Activated CD4-positive, alpha-beta T cell treated with anti-CD3 and anti-CD28 coated beads for 1 hour (primary cell): ENCODE data around the gene CIROP.

Experiments
- DNase-seq: peaks from one replicate; pipeline ENCODE4 v3.0.0-alpha.2; 2020

The CIROP gene

DNA sequence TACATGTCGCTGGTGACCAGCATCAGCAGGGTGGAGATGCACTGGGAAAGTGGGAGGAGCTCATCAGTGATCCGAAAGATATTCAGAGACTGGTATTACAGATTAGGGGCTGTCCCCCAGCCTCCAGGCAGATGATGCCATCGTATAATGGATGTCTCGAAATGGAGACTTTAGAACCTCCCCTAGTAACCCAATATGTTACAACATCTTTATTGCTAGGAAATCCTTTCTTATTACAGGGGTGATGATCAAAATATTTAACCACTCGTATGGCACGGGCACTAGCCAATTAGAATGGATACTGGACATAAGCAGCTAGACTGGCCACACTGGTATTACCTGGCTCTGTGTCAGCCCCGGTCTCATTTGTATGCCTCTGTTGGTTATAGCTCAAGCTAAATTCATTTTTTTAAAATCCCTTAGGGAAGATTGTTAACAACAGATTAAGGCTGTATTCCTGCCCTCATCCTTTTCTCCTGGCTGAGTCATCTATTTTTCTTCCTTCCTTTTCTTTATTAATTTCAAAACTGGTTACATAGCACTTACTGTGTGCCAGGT lies 25.0 kb upstream of the CIROP start:
- no peak for DNase-seq

DNA sequence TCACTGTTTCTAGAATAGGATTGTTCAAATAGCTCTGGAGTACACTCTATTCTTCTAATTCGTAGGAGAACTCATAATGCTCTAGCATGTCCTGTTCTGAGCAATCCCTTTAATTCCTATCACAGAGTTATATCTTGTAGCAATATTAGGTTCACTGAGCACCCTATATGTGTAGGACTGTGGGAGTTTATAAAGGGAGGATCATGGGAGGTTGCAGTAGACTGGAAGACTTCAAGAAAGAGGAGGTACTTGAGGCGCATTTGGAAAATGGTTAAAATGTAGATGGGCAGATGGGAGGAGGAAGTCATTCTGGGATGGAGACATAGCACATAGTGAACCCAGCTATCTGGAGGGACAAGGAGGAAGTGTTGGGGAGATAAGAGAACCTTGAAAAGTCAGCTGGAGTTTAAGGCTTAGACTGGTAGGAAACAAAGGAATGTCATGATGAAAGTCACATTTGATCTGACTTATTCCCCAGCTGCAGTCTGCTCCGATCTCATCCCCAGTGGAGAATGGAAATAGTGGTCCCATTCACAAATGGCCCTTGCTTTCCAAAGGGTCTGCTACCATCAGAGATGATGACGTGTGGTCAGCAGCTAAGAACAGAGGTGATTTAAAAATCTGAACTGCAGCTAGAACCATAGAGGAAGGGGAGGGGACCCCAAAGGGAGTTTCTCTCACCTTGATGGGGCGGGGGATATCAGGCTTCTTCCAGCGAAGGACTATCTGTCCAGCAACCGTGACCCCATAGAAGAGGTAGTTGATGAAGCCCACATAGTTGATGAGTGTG lies 24.4 kb upstream of the CIROP start:
- no peak for DNase-seq

DNA sequence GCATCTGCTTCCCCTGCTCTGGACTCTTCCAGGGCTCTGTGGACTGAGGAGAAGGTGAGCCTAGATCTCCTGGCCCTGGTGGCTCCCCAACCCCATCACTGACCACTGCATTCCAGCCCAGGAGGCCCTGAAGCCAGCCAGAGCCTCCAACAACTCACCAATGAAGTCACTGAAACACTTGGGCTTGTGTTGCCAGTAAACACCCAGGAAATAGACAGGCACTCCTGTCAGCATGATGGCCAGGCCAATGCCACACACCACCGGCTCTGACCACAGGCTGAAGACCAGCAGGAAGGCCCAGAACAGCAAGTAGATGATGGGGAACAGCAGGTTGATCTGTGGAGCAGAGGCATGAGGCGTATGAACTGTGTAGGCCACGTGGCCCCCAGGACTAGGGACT lies 23.1 kb upstream of the CIROP start:
- DNase-seq, result no peak

DNA sequence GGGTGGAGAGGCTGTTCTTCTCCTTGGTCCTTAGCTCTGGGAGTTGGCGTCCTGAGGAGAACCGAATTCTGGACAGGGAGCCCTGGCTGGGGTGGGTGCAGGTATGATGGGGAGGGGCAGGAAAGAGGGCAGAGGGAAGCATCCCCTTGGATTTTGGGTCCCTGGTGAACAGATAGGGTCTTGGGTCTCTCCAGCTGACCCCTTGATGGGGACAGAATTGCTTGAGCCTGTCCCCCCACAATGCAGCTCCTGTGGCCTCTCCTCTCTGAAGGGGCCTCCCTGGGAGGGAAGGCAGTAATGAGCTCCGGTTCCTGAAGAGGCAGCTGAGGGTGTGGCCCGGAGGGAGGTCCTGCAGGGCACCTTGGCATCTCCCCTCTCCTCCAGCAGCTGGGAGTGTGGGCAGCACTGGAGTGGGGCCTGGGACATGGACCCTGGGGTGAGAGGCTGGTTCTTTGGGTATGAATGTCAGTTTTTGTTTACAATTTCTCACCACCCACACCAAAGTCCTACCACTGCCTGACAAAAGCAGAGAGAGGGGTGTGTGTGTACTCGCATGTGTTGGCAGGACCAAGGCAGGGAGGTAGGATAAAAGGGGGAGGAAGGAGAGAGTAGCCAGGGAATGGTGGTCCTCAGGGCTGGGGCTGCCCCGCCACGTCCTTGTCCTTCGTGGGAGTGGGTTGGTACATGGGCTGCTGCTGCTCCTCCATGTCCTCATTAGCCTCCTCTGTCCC lies 21.9 kb upstream of the CIROP start:
- no peak for DNase-seq

DNA sequence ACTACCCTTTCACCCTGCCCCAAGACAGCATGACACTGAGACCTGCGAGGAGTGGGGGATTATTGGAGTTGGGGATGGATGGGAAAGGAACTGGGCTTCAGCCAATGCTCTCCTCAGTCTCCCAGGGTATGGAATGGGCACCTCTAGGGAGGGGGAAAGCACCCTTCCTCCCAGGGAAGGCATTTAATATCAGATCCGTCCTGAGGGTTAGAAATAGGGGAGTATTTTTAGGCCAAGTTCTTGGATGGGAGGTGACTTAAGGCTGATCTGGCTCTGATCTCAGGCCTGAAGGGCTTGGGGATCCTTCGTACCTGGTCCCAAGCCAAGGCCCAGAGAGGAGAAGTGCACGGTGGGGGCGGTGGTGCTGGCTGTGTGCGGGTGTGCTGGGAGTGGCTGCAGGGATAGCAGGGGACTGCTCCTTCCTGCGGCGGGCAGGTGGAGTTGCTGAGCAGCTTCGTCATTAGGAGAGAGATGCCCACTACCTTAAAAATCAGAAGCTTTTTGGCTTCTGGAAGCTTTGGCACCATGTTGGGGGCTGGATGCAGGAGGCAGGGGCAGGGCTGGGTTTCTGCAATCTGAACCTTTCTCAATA lies 21.2 kb upstream of the CIROP start:
- no peak for DNase-seq

DNA sequence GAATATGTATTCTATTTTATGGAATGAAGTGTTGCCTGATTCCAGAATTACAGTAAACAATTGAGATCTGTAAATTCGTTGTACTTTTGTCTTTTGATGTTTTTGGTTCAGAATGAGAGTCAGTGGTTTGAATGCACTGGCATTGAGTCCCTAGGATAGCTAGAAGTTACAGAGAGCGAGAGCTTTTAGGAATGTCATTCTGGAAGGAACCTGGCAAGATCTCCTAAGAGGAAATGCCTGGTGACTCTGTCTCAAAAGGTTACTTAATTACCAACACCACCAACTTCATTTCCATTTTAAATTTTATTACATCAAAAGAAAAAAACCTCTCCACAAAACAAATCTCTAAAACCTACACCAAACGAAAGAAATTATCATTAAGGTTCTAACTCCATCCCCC lies 20.2 kb upstream of the CIROP start:
- no peak for DNase-seq

DNA sequence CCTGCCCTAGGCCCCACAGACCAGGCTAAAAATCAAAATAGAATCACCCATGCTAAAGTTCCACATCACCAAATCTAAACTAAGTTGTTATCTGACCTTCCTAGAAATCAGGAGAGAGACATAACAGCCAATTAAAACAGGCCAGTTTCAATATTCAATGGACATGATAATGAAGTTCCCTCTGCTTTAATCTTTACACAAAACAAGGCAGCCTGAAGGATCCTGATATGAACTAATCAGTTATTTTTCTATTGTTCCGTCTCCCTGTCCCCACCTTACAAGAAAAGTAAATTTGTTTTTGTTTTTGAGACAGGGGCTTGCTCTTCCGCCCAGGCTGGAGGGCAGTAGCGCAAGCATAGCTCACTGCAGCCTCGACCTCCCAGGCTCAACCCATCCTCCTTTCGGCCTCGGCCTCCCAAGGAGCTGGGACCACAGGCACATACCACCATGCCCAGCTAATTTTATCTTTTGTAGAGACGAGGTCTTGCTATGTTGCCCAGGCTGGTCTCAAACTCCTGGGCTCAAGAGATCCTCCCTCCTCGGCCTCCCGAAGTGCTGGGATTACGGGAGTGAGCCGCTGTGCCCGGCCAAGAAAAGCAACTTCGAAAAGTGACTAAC lies 19.7 kb upstream of the CIROP start:
- no peak for DNase-seq

DNA sequence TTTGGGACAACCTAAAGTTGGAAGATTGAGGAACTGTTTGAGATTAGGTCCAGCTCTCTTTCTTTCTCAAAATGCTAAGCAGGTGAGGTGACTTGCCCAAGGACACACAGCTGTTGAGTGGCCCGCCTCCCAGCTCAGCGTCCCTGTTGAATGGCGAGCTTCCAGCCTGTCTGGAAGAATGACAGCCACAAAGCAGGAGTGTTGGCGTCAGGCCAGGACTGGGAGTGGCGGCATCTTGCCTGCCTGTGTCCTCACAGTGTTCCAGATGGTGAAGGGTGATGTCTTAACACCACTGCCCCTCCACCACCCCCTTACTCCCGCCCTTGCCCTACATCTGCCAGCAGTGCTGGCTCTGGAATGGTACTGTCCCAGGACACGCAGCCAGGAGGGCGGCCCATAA lies 18.6 kb upstream of the CIROP start:
- no peak for DNase-seq

DNA sequence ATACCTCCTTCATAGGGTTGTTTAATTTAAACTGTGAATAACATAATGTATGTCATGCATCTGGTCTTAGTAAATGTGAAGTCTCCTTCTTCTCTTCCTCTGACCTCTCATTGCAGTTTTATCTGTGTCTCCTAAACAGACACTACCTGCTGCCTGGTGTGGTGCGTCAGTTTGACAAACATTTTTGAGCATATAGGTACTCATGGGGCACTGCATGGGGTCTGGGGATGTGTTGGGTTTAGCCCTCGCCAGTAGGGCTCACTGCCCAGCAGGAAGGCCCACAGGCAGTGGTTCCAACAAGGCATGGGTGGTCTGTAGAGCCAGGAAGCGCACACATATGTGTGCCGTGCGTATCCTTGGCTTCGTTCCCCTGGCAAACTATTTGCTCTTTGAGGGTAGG lies 17.3 kb upstream of the CIROP start:
- no peak for DNase-seq

DNA sequence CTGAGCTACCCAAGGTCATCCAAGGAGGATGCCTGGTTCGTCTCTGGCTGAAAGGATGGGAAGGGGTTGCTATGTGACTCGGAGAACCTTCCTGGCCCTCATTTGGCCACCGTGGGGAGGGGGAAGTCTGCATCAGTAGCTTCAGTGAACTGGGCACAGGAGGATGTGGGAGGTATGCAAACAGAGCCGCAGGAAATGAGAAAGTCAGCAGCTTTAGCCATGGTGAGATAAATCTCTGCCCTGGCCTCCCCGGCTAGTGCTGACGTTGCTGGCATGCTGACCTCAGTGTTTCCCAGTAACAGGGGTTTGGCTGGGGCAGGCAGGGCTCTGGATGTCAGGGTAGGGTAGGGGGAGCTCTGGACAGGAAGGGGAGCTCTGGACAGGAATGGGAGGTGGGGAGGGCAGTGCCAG lies 16.6 kb upstream of the CIROP start:
- no peak for DNase-seq

DNA sequence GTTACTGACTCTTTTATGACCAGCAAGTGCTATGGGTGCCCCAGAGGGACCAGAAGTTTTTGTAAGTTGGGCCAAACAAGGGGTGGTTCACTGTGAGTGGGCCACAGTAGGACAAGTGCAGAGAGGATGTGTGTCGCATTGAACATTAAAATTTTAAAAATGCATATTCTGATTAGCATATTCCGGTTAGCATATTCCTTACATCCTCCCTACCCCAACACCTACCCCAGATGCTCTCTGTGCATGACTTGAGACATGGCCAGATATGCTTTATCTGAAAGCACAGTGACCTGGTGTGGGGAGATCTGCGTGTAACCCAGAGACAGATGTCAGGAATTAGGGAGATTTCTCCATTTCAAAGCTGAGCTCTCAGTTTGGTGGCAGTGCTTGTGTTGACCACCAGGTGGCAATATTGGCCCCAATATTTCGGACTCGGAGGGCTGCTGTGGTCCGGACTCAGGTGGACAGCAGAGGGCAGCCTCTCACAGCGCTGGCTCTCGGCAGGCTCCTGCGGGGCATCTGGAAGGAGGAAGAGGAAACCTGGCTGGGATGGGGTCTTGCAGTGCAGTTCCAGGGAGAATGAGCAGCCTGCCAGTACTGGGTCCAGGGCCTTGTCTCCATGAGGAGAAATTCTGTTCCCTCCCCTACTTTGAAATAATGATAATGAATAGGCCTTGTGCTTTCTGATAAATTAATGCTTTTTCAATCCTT lies 15.9 kb upstream of the CIROP start:
- DNase-seq, result peak; percentile 66

DNA sequence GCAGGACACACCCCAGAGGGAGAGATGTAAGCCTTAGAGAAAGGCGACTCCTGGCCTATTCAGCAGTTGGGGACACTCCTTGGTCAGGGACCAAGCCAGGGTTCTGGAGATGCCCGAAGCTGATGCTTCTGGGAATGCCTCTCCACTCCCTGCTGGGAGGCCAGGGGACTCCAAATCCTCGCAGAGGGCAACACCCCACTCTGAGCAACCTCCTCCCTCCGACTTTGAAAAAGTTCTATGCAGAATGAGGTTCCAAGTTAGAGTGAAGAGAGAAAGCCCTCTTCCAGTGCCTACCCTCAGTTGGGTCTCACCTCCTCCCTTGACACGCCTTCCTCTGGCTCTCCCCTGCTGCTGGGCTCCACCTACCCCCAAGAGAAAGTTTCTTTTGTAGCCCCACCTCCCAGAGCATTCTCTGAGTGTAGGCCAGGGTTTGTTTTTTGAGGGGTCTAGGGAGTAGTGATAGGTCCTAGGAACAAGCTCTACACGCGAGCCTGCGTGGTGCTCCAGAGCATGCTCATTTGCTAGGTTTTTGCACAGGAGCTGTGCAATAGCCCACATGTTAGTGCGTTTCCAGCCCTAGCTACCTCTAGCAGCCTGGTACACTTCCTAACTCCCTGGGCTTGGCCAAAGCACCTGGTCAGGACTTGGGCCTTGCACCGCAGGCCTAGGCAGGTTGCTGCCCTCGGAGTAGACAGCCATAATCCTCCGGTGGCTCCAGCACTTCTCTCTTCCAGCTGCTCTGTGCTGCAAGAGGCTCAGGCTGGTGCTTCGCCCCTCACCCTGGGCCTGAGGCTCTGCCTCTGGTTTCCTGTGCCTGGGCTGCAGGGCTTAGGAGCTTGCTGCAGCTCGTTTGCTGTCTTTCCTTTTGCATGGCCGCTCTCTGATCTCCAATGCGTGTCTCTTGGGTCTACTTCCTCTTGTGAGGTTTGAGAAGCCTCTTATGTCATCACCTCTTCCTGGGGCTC lies 14.9 kb upstream of the CIROP start:
- DNase-seq, result no peak

DNA sequence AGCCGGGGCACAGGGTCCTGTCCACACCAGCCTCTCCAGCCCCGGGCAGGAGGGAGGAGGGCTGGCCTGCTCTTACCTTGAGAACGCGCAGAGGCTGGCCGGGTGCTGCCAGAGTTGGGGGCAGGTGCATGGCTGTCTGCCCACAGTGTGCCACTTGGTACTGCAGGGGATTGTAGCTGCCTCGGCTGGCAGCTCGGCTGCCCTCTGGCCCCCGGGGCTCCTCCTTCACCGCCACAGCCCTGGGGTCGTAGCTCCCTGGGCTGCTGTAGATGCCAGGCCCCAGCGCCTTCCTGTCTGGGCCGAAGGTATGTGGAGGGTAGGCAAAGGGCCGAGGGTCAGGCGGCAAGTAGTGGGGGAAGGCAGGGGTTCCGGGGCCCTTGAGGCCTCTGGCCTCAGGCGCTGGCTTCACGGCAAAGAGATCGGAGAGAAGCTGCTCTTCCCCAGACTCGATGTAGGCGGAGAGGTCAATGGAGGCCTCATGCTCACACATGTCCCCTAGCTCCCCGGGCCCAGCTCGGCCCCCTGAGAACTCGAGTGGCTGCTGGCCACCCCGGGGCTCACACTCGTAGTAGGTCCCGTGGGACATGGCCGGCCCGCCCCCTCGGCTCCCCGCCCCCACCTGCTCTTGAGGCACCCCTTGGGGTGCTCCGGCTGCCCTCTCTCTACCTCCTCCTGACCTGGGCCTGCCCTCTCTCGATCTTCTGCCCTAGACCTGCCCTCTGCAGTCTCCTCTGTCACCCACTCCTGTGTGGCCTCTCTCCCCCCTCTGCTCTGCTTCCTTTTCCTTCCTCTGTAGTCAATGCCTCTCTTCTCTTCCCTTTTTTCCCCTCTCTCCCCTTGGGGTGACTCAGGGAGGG lies 13.9 kb upstream of the CIROP start, which contains the start of gene CEBPE:
TSS of gene CEBPE (minus strand) at position 750 of the 857 bp plus-strand sequence. CDS start at position 586, 164 bp downstream.
- no peak for DNase-seq

DNA sequence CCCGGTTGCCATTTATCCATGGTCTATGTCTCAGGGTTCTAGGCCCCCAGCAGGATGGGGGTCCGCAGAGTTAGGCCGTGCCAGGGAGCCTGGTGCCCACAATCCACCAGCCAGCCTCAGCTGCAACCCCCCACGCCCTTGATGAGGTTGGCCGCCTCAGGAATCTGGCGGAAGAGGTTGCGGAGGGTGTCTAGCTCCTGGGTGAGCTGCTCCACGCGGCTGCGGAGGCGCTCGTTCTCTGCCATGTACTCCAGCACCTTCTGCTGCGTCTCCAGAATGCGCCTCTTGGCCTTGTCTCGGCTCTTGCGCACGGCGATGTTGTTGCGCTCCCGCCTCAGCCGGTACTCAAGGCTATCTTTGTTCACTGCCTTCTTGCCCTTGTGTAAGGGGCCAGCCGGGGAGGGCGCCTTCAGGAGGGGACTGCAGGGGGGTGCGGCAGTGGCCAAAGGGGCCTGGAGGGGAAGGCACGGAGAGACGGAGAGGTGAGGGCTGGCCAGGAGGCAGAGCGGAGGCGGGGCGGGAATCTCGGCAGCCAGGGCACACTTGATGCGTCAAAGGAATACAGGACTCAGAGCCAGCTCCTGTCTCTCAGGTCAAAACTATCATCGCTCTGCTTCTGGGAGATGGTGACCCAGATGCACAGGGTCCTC lies 12.7 kb upstream of the CIROP start:
- no peak for DNase-seq

DNA sequence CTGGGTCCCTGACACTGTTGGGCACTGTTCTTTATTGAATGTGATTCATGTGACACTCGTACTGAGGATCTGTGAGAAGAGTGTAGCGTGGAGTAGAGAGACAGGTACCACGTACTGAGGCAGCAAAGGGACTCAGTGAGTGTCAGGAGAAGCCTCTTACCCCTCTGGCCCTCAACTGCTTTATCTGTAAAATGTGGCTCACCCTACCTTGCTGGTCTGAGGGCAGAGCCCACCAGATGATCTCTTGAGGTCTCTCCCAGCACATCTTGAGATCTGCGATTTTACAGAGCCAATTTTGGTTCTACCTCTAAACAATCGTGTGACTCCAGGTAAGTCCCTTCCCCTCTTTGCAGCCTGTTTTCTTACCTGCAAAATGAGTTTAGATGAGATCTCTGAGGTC lies 11.1 kb upstream of the CIROP start:
- no peak for DNase-seq

DNA sequence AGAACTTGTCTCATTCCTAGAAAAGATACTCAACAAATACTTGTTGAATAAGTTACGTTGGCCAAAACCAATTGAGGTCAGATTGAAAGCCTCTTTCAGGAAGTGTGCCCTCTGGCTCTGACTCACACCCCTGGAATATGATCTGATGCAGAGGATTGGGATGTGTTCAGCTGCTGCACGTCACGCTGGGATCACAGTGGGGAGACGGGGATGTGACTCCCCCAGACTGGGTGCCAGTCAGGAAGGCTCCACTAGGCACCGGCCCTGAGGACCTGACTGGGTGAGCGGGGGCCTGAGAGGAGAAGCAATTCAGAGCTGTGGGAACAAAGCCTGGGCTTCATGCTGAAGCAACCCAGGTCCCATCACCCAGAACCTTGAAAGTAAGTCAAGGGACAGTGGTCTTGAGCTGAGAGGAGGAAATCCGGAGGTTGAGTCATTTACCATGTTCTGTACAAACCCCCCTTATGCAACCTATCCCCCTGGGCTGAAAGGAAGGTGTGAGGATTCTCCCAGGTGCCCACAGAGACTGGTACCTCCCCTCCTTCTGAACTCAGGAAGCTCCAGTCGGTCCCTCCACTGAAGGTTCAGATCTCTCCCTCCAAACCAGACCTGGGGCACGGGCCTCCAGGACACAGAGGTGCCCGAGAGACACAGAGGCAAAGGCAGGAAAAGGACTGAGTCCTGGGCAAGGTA lies 10.4 kb upstream of the CIROP start:
- no peak for DNase-seq

DNA sequence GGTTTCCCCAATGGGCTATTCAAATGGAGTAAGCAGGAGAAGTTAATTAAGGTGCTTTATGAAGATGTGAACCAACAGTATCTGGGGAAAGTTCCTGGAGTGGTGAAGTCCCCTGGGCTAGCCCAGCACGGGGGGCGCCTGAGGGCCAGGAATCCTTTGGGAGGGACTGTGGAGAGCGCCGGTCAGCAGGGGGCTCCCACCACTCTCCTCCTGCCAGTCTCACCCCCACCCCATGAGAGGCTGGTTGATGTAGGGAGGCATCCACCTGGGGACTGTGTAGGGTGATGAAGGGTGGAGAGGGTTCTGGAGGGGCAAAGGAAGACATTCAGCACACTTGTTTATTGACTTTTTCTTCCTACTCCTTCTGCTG lies 9.9 kb upstream of the CIROP start:
- DNase-seq, result no peak

DNA sequence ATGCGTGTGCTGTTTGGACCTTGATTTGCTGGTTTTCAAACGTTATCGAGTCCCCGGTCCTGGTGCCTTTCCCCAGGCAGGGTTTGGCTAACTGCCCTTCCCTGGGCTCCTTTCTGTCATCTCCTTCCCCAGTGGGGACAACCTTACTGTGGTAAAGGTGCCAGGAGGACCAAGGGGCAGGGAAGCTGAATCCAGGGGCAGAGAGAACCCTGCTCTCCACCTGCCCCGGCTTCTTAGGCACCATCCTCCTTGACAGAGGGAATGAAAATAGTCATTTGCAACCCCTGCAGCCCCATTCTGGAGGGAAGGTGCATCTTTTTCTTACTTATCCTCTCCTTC lies 9.3 kb upstream of the CIROP start:
- DNase-seq, result no peak

DNA sequence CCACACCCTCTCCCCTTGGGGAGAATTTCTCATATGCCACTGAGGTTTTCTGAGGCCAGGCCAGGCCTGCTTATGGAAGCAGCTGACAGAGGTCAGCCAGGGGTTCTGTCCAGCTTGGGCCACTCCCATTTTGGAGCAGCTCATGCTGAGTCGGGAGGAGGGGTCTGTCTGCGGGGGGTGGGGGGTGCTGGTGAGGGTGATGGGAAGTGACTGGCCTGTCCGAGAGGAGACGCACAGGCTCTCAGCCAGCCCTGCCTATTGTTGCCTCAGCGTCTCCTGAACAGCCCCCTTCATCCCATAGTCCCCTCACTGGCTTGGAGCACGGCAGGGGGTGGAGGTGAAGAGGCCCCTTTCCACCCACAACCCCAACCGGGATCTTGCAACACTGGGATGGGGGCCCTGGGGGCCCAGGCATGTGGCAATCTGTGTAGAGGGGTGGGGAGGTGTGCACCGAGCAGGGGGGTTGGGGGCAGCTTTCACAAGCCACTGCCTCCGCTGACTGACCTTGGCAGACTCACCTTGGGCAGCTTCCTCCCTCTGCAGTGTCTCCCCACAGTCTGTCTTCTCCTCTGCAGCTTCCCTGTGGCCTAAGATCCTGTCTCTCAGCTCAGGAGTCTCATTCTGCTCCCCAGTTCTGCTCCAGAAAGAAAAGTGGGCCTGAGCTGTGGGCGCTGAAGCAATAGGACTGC lies 8.8 kb upstream of the CIROP start:
- no peak for DNase-seq
